Stimulated activated CD4-positive, alpha-beta T cell treated with anti-CD3 and anti-CD28 coated beads, Interleukin-12 subunit alpha, Interleukin-12 subunit beta, amount 100 ng/mL, for 48 hours (primary cell): Measurements from ENCODE around the gene FAM118B.
"Not testable (repeated sequence)": the region's sequence is repeated elsewhere in the genome, so short reads cannot be mapped to it uniquely, and the experiment has no call there.

ENCODE experiments used
- DNase-seq, 3 donors: peaks; one replicate each; pipeline ENCODE4 v3.0.0-alpha.2; 2020; ENCODE audit warnings: low read depth in 2 of 3, low spot score in 1 of 3

Gene FAM118B

DNA sequence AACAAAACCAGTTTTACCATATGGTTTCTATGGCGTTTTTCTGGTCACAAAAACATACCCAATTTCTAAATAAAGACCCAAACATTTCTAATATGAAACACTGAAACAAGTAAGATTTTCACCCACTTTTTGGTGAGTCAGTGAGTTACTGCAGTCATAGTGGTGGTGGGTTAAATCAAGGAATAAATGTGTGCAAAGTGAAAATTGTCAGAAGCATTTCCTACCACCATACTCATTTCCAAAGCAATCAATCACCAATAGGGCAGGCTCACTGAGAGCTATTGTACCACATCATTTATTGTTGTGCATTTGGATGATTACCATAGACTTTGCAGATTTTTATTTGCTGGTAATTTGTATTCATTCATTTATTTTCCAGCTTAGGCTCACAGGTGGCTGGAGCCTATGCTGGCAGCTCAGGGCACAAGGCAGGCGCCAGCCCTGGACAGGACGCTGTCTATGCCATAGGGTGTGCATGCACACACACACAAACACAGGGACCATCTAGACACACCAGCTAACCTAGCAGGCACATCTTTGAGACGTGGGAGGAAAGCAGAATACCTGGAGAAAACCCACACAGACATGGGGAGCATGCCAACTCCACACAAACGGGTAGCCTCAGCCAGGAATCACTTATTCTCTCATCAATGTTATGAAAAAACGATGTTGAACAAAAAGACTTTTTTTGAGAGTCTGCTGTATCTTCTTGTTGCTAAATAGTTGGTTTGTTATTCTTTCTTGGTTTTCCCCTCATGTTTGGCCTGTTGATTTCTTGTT lies 5.1 kb downstream of the FAM118B start:
- no peak for DNase-seq

DNA sequence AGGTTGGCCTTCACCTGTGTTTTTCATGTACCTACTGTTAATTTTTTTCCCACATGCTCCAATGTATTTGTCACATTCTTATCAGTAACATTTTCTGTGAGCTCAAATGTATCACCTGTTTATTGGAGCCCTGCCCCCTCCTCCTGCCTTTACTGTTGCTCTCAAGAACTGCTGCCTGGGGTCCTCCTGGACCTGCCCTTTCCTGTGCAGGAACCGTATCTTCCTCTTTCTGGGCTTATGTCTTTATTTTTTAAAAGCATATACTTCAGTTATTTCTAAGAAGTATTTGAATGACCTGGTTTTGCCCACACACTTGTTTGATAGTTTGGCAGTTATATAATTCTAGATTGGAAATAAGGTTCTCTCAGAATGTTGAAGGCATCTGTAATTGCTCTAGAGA lies 5.9 kb downstream of the FAM118B start:
- no peak for DNase-seq

DNA sequence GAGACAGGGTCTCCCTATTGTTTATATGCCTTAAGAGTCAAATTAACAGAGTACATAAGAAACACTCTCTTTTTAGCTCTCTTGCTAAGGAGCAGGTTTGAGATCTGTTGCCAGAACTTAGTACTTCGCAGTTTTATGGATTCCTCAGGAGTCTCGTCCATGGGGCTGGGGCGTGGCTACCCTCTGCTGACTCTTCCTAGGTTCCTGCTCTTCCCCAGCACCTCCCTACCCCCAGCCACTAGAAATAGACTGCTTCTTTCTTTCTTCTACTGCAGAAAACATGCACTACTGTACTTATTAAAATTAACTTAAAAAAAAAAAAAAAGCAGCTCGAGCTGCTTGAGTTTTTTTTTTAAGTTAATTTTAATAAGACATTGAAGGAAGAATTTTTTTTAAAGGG lies 8.0 kb downstream of the FAM118B start:
- DNase-seq = no peak

DNA sequence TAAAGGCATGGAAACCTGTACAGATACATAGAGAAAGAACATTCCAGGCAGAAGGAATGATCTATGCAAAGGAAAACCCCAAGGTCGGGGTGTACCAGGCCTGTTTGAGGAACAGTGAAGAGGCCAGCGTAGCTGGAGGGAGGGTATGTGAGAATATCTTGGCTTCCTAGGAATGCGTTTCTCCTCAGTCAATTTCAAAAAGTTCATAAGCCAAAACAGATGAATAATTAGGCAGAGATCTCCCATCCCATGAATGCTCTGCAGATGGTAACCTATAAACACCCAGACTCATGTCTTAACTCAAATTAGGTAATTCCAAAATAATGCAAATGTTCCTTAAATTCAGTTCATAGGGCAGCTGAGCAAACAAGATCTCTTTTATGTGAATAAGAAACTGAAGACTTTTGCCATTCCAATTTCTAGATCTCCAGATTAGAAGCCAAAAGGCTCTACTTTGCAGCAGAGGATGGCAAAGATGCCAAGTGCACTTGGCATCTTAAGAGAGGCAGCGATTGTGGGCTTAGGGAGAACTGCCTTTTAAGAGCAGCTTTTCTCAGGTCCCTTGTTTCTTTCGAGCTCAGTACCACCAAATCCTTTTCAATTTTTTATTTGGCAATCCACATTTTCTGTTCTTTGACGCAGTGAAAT lies 13.2 kb downstream of the FAM118B start:
- no peak for DNase-seq

DNA sequence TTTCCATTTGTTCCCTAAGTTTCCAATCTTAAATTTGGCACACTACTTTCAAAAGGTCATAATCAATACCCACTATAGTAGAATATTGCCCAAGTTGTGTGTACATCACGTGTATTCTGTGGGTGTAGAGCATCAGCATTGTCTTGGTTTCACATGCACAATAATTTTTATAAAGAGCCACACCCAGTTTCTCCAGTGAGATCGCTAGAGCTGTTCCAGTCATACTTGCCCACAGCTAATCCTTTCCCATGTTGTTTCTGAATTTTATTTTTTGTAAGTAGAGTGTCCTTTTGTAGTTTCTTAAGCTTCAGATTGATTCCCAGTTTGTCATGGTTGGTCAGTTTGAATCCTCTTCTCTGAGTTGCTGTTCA lies 13.7 kb downstream of the FAM118B start:
- no peak for DNase-seq

DNA sequence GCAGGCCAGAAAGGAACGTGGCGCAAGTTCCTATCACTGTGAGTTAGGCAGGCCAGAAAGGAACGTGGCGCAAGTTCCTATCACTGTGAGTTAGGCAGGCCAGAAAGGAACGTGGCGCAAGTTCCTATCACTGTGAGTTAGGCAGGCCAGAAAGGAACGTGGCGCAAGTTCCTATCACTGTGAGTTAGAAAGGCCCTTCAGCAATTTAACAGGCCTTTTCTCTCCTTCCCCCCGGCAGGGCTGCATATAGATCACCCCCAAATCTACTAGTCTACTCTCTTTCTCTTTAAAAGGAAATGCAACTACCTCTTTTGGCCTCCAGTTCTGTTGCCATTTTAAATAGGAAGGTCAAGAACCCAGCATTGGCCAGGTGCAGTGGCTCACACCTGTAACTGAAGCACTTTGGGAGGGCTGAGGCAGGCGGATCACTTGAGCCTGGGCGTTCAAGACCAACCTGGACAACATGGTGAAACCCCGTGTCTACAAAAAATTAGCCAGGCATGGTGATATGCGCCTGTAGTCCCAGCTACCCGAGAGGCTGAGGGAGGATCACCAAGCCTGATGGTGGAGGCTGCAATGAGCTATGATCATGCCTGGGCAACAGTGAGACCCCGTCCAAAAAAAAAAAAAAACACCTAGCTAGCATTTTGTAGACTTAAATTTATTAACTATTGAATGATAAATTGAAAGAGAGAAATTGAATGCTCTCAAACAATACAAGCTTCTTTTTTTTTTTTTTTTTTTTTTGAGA lies 14.9 kb downstream of the FAM118B start:
- no peak for DNase-seq

DNA sequence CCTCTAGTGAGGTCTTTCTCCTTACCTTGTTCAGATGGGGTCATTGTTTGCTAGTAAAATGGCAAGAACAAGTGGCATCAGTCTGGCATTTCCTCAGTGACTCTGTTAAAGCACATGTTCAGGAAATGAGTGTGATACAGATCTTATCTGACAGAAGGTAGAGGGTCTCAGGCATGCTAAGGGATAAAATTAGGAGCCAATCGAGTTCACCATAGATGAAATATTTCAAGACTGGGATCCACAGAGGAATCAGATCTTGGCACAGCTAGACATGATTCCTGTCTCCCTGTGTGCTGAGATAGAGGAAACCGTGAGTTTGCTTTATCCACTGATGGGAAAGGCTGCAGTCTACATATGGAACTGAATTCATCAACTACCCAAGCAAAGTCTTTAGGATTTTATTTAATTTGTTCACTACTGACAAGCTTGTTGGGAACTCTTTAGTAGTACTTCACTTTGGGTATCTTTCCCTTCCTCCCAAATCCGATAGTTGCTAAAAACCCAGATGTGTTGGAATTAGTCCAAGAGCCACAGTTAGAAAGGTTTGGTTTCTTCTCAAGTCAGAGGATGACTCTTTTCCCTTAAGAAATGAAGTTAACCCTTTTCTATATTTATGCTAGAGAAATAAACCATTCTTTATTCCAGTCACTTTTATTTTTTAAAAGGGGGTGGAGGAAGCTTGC lies 18.4 kb downstream of the FAM118B start:
- no peak for DNase-seq

DNA sequence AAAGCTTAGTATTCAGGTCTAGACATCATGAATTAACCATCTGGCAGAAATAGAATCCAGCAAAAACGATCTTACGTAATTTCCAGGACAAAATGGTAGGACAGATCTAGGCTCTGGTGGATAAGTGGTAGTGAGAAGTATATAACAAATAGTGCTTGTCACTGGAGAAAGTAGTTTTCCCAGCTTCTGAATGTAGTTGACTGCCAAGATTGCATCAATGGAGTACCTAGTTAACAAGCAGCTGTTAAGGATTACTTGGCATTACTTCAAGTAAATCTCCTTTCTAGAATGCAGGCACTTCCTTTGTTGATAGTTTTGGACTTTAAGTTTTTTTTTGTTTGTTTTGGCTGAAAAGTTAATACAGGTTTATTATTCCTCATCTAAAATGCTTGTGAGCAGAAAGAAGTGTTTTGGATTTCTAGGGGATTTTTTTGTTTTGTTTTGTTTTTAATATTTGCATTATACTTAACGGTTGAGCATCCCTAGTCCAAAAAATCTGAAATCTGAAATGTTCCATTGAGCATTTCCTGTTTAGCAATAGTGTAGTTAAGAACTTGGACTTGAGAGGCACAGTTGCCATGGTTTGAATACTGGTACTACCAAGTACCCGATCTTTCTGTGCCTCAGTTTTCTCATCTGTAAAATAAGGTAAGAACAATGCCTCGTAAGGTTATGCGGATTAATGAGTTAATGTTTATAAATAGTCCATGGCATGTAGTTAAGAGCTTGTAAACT lies 20.3 kb downstream of the FAM118B start:
- DNase-seq = no peak

DNA sequence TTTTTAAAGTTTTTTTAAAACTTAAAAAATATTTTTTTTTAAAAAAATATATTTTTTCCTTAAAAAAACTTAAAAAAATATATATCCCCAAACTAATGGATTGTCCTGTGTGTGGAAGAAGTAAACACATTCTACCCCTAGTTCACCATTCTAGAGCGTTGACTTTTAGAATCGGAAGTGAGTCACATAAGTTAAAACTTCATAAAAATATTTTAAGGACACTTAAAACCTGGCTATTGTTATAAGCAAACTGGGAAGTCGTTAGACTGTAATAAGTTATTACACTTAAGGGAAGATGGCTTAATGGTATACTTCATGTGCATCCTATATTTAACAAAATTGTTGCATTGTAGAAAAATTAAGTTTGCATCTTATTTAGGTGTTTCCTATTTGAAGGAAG lies 21.1 kb downstream of the FAM118B start:
- no peak for DNase-seq

DNA sequence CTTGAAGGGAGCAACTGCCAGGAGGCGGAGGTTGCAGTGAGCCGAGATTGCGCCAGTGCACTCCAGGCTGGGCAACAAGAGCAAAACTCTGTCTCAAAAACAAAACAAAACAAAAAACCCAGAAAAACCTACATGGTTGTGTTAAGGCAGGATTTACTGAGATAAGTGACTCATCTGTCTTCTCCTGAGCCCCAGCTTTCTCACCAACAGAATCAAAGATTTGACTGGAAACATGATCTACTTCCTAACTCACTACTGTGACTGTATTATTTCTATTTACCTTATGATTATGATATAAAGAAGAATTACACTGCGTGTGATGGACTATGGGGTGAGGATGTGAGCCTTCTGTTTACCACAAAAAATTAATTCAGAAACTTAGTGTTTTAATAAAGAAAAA lies 21.8 kb downstream of the FAM118B start:
- DNase-seq = no peak

DNA sequence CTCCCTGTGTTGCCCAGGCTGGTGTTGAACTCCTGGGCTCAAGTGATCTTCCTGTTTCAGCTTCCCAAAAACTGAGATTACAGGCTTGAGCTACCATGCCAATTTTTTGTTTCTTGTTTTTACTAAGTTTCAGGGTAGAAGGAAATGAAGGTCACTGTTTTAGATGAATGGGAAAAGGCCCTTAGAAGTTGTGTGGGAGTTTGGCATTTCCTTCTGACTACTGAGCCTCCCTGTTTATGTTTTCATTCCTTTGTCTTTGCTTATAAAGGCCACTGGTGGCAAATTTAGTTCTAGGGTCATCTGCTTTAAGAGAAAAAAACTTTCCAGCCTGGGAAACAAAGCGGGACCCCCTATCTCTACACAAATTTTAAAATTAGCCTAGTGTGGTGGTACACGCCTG lies 35.1 kb downstream of the FAM118B start:
- no peak for DNase-seq

DNA sequence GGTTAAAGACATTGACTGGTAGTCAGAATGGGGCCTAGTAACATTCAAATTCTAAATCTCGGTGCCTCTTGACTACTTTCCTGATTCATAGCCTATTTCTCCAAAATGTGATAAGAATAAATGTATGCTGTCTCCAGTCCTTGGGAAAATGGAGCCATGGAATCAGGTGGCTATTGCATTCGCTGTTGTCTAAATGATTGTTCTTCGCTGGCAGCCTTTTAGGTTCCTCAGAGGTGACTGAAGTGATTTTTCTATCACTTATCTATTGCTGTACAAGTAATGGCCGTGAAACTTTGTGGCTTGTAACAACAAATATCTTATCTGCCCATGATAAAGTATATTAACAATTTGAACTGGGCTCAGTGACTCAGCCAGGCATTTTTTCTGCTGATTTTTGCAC lies 41.7 kb downstream of the FAM118B start:
- no peak for DNase-seq

DNA sequence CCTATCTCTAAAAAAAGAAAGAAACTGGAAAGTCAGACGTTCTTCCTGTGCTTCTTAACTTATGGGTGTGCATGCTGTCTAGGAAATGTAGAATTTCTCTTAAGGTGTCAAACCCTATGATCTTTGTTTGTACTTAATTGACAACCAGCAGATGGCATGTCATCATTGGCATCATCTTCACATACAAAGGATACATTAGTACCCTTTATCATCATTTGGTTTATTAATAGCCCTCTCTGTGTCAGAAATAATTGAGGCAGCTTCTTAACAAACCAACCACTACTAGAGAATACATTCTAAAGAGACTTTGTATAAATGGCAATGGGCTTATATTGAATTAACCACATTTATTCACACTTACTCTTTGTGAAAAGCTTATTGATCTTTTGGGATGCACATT lies 43.2 kb downstream of the FAM118B start:
- DNase-seq = no peak

DNA sequence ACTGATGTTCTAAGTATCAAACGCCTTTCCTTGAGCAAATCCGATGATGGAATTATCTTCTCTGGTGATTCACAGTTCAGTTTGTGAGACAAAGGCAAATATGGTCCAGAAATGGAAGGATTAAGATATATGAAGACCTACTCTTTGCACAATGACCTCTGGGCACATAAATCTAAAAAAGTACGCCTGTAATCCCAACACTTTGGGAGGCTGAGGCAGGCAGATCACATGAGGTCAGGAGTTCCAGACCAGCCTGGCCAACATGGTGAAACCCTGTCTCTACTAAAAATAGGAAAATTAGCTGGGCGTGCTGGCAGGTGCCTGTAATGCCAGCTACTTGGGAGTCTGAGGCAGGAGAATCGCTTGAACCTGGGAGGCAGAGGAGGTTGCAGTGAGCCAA lies 43.9 kb downstream of the FAM118B start:
- not testable (repeated sequence) for DNase-seq

DNA sequence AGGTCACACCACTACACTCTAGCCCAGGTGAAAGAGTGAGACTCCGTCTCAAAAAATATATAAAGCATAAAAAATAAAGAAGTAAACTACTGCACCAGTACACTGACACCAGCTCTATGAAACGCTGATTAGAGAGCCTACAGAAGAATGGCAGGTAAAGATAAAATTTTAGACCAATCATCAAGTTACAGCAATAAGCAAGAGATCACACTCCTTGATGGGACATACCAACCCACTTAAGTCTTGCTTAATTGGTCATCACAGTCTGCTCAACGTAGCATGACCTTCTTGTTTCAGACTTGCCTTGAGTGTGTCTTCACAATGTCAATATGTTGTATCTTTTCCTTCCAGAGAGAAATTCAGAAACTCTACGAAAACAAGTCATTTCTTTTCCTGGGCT lies 44.6 kb downstream of the FAM118B start:
- DNase-seq = no peak

DNA sequence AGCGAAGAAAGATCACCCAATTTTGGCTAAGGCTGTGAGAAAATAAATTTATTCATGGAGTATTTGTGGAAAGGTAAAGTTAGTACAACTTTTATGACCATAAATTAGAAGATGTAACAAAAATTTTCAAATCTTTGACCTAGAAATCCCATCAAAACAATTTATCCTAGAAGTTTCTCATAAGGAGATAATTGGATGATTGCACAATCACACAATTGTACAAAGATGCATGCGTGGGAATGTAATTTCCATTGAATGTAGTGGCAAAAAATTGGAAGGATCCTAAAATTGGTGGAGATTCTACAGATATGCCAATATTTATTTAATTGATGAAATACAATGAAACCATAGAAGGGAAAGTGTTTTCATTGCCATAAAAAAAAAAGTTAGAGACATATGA lies 45.6 kb downstream of the FAM118B start:
- no peak for DNase-seq

DNA sequence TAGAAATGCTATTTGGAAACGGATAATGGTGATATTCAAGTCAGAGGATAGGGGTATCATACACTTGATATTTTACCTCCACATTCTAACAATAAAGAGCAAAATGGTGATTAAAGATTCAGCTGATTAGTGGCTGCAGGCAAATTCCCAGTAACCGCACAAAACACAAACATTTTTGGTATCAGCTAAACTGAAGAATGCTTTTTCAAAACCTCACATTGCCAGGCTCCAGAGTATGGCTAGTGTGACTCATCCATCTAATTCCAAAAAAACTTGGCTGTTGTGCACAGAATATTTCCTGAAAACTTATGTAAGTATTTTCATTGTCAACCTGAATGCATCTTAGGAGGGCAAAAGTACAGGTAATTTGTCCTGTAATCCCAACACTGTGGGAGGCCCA lies 46.2 kb downstream of the FAM118B start:
- DNase-seq = no peak

DNA sequence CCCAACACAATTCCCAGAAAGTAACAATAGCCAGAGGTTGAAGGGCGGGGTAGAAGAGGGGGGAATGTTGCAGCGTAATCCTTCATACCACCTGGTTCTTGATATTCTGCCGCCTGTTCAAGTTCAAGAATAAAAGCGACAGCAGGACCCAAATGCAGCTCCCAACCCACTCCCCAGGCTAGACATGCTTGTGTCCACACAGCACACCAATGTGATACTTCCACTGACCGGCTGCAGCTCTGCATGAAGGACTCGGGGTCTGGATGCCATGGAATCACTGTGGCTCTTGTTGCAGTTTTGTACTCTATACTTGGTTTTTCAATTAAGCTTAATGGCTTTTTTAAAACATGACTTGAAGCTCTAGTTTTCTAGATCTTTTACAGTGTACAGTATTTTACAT lies 50.6 kb downstream of the FAM118B start:
- no peak for DNase-seq

DNA sequence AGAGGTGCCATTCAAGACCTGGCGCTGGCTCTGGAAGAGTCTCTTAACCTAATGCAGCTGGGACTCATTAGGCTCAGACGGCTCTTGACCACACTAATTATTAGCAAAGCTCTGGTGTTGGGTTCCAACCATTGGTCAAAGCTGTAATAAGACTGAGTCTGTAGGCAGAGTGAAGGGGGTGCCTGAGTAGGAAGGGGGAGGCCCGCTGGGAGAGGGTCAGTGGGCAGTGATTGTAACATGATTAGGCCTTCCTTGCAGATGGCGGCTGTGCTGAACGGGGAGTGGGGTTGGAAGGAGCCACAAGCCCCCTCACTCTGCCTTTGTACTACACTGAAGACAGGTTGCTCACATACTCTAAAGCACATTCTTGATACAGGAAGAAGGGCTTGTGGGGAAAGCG lies 51.9 kb downstream of the FAM118B start:
- no peak for DNase-seq

DNA sequence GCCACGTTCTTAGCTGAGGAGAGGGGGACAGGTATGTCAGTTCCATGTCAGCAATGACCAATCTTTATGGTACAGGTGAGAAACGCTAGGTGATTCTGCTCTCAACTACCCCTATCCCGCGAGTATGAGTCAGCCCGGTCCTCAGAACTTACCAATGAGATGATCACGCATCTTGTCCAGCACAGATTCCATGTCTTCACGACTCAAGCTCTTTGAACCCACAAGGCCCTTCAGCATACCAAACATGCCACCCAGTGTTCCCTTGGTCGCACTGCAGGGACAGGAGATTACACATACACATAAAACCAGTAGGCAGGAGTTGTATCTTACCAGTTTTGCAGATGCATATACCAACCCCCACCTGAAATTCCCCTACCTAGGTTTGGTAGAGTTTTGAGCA lies 54.2 kb downstream of the FAM118B start:
- DNase-seq = no peak

DNA sequence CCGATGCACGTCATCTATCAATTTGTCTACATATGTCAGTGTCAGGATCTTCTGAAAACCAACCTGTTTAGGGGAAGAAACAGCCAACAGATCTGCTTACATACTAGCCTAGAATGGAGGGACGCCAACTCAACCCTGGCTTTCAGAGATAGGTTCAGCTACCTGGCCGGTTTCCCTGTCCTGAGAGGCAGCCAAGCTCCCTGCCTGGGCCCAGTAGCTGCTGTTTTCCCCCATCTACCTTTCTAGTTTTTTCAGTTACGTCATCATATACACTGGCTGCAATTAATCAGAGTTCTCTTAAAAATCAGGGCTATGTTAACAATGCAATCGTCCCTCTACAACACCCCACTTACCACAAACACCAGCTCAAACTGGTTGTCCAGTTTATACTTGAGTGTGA lies 56.1 kb downstream of the FAM118B start:
- no peak for DNase-seq
